SIG-M5 (cell line): ENCODE results near the gene MRPS30.
"Not testable (repeated sequence)": the region's sequence is repeated elsewhere in the genome, so short reads cannot be mapped to it uniquely, and the experiment has no call there.

Experiments used
- DNase-seq: peaks from one replicate; lab custom pipeline; 2025; lab: John Stamatoyannopoulos, UW

Gene MRPS30

GRCh38 chr5:44821164-44821563, 12.4 kb downstream of the MRPS30 start:
- no peak for DNase-seq

- DNase-seq = not testable (repeated sequence)
Measured at GRCh38 chr5:44824662-44825061, 15.9 kb downstream of the MRPS30 start.

GRCh38 chr5:44827681-44828080, 18.9 kb downstream of the MRPS30 start:
- no peak for DNase-seq

GRCh38 chr5:44828719-44829118, 20.0 kb downstream of the MRPS30 start:
- no peak for DNase-seq

DNA sequence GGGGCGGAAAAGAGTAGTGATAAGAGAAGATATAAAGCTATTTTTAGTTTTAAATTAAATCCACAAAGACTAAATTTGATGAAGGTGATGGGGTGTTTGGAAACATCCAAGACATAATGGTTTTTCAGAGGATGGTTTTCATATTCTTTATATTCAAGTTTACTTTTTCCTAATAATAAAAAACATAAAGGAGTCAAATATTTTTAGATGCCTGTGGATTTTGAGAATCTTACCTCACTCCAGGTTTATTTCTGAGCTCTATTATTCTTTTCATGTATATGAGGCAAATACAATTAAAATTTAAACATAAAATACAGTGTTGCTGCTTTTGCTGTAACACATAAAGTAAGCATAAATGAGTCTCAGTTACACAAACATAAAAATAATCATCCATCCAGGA, 22.2 kb downstream of the MRPS30 start:
- DNase-seq = no peak

- DNase-seq = no peak
Measured at GRCh38 chr5:44833249-44833648, 24.5 kb downstream of the MRPS30 start.

DNA sequence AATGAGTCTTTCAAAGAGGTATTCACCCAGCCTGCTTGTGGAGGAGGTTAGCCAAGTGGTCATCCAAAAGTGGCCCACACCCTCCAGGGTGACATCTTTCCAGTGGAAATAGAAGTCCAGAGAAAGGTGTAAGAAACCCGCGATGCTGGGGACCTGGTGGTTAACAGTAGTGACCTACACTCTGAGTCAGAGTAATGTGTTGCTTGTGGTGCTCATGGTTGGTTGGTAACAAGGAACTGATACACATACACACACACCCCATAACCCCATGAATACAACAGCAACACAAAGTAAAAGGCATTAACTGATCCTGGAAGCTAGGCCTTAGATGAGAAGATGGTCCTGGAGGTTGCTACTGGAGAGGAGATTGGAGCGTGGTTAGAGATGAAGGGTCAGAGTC, 26.9 kb downstream of the MRPS30 start:
- DNase-seq = no peak

GRCh38 chr5:44839018-44839681, 30.4 kb downstream of the MRPS30 start:
- no peak for DNase-seq

DNA sequence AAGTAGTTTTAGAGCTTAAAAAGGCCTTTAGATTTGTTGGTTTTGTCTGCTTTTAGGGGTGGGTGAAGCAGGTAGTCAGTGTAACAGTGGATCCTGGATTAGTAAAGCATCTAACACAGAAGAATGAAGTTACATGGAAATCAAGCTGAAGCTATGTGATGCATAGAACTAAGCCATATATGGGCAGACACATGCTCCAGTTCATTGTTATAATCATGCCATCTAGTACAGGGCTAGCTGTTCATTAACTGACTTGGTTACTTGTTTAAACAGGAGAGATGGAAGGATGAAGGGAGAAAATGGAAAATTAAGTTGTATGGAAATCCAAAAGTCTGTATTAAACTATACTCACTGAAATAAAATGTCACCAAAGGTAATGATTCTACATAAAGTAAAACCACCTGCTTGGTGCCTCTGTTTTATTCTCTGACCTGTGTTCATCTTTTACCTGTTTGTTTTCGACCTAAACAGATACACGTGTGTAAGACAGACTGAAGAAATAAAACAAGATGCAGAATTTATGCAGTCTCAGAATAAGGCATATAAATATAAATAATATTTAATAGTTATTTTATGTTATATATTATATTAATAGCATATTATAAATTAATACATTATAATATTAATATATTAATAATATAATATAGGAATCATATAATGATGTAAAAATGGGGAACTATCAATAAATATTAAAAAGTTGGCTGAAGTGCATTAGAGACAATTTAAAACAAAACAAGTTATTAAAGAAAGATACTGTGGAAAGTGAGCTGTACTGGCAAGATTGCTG, 33.9 kb downstream of the MRPS30 start:
- no peak for DNase-seq

- no peak for DNase-seq
Measured at GRCh38 chr5:44844744-44845143, 36.0 kb downstream of the MRPS30 start.

- DNase-seq = no peak
Measured at GRCh38 chr5:44845777-44846176, 37.0 kb downstream of the MRPS30 start.

DNA sequence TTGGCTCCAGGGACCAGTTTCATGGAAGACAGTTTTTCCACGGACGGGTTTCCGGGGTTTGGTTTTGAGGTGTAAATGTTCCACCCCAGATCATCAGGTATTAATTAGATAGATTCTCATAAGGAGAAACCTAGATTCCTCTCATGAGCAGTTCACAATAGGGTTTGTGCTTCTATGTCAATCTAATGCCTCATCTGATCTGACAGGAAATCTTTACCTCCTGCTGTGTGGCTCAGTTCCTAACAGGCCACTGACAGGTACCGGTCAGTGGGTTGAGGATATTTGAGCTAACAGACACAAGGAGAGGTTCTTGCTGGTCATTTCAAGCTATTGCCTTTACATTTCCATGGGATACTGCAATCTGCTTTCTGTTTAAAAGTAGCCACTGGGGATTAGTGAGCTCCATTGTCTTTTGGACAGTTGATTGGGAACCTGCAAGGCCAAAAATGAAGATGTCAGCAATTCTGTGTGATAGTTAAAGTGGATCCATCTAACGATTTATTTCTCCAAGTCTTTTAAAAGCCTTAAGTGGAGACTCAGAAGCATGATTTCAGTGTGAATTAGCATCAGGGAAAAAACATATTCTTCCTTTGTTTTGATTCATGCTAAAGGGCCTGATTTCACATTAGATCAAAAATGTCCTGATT, 38.6 kb downstream of the MRPS30 start:
- no peak for DNase-seq

DNA sequence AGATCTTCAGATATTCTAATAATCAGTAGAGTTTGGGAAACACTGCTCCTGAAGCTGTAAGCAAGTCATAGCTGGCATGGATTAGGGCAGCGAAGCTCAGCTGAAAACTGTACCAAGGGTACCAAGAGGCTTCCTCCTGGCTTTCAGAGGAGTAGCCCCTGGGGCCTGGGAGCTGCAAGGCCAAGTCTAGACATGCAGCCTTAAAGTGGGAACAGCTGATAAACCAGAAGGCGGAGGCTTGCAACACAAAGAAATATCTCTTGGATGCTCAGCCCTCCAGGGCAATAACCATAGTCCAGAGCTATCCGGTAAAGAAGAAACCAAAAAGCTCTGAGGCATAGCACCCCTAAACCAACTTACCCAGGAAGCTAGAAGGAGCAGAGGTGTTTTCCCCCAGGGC, 51.5 kb downstream of the MRPS30 start:
- no peak for DNase-seq

DNA sequence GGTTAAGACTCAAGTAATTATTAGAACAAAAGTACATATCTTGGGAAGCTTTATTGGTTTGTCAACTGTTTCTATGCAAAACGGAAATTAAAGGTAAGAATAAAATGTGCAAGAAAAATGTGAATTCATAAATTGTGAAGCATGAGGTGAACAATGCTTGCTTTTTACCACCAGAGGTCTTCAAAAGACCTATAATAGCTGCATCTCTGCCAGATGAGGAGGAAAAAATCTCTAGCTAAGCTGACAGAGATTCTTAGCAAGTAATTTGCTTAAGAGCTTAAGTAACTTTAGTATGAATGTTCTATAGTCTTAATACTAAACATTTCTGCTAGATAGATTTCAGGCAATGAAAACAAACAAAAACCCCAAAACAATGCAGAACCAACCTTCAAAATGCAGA, 54.1 kb downstream of the MRPS30 start:
- no peak for DNase-seq
